Stimulated activated CD8-positive, alpha-beta memory T cell treated with anti-CD3 and anti-CD28 coated beads, Interleukin-12 subunit alpha, Interleukin-12 subunit beta, amount 100 ng/mL, for 1 hour (primary cell): ENCODE measurements around the gene AKAP14.
"Not testable (repeated sequence)": the region's sequence is repeated elsewhere in the genome, so short reads cannot be mapped to it uniquely, and the experiment has no call there.

Experiments
- DNase-seq: peaks from one replicate; pipeline ENCODE4 v3.0.0-alpha.2; 2020; ENCODE audit warnings: low read depth

Gene AKAP14

GRCh38 chrX:119922391-119922790 is 26.7 kb downstream of the AKAP14 start:
- not testable (repeated sequence) for DNase-seq

GRCh38 chrX:119935215-119935874 is 39.7 kb downstream of the AKAP14 start:
- DNase-seq: no peak

- DNase-seq: no peak
These were observed 45.6 kb downstream of the AKAP14 start for GRCh38 chrX:119941336-119941735.

- DNase-seq: no peak
These were observed 46.6 kb downstream of the AKAP14 start for GRCh38 chrX:119942173-119942819.

DNA sequence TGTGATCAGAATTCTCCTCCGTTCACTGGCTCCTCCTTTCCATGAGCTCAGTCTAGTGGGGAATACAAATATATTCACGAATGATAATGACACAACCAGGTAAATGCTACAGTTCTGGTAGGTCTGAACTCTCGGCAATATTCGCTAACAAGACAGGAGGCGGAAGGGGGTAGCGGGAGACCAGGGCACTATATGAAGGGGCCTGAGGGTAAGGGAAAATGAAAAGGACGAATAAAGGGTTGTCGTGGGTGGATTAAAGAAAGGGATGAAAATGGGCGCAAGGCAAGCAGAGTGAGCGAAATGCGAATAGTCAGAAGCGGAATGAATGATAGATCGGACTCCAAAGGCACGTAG is 47.1 kb downstream of the AKAP14 start:
- DNase-seq: no peak

- peak; percentile 65 for DNase-seq
These were observed 47.7 kb downstream of the AKAP14 start, which contains the start of gene NKAP for GRCh38 chrX:119943185-119943988. TSS of gene NKAP (minus strand) at chrX:119943751. CDS start at chrX:119943605, 146 bp downstream.

GRCh38 chrX:119945481-119945880 is 49.8 kb downstream of the AKAP14 start:
- no peak for DNase-seq

DNA sequence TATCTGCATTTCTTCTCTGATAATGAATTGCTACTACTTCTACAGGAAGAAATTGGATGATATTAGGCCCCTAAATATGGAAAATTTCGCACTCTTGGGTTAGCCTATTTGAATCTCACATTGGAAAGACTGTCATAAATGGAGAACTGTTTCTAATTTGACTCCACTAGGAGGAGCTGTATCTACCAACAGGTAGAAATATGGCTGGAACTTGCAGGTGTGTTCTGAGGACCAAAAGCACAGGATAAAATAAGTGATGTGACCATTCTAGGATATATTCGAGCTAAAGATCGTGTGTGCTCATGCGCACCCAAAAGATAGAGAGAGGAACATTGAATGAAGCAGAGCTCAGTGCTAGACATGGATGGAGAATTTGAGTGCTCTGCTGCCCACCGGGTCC is 52.7 kb downstream of the AKAP14 start:
- DNase-seq: no peak

GRCh38 chrX:119954374-119954773 is 58.7 kb downstream of the AKAP14 start:
- DNase-seq: no peak

- DNase-seq: peak; percentile 19
These were observed 60.3 kb downstream of the AKAP14 start for GRCh38 chrX:119955807-119956570.

DNA sequence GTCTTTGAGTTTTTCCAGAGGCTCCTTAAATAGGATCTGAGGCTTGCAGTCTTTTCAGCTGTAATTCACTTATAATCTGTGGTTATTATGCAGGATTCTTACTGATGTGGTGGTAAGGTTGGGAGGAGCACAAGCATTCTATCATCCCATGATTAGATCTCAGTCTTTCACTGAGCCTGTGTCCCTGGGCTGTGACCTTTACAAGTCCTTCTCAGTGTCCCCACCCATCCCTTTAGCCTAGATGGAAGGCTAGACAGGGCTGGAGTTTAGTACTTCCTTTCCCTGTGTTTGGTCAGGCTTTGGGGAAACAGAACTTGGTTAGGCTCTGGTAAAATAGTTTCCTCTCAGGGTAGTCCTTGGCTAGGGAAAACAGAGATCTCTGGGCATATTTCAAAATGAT is 64.9 kb downstream of the AKAP14 start:
- DNase-seq: no peak

GRCh38 chrX:119966837-119967236 is 71.1 kb downstream of the AKAP14 start:
- not testable (repeated sequence) for DNase-seq
